Peyer's patch (tissue), 4 donors: ENCODE data around the gene PACS1. TPM values are rescaled to one million over a fixed set of nuclear protein-coding genes. Genes with fewer than 3 reads are reported as not detected.
A peak's percentile ranks its signal among the peaks of the same experiment; 100 is the strongest.

Source experiments
- DNase-seq, 3 donors: peaks; one replicate each; pipeline ENCODE4 v3.0.0-alpha.2; 2017 to 2019
- H3K27ac ChIP-seq, 4 donors: fragments of 200-600 bp; sonication (generic); one replicate each; pipeline ENCODE4 v1.5.1; 2016 to 2019
- H3K27me3 ChIP-seq, 2 donors: fragments of 200-600 bp; sonication (generic); one replicate each; pipeline ENCODE4 v1.5.1; 2019
- H3K36me3 ChIP-seq, 3 donors: fragments of 200-600 bp; sonication (generic); one replicate each; pipeline ENCODE4 v1.5.1; 2016 to 2019
- H3K4me1 ChIP-seq, 4 donors: fragments of 200-600 bp; sonication (generic); one replicate each; pipeline ENCODE4 v1.5.1; 2016 to 2019
- H3K4me3 ChIP-seq, 4 donors: fragments of 200-600 bp; sonication (generic); 1 replicate in 3 of 4; 2 replicates in 1 of 4; pipeline ENCODE4 v1.5.1; 2016 to 2019; ENCODE audit warnings: mild to moderate bottlenecking in 1 of 4
- H3K9me3 ChIP-seq, 4 donors: fragments of 200-600 bp; sonication (generic); one replicate each; pipeline ENCODE4 v1.5.1; 2016 to 2019; ENCODE audit warnings: mild to moderate bottlenecking in 1 of 4
- CTCF ChIP-seq, 6 experiments: fragments of 450-650 bp in 4 of 6; fragments of 200-600 bp in 2 of 6; sonication (generic) in 1 of 6; IDR thresholded peaks; one replicate each; pipeline ENCODE4 v1.5.1; 2017 to 2019; ENCODE audit warnings: antibody characterized with exemption in 6 of 6, mild to moderate bottlenecking in 3 of 6, moderate library complexity in 1 of 6
- POLR2A ChIP-seq, 2 donors: fragments of 450-650 bp; IDR thresholded peaks; one replicate each; pipeline ENCODE4 v1.5.1; 2017; ENCODE audit warnings: antibody characterized with exemption in 2 of 2, mild to moderate bottlenecking in 2 of 2, moderate library complexity in 2 of 2
- total RNA-seq, 4 donors: library from RNA; depleted of rRNA; stranded (reverse); fragments of >200 nt; gene quantifications; one replicate each; pipeline ENCODE4 v1.1.0, GENCODE V29; 2016

PACS1 gene
- total RNA-seq, 4 donors from 2014 or later = 10.3 to 52.0 (median 22.3) TPM

DNA sequence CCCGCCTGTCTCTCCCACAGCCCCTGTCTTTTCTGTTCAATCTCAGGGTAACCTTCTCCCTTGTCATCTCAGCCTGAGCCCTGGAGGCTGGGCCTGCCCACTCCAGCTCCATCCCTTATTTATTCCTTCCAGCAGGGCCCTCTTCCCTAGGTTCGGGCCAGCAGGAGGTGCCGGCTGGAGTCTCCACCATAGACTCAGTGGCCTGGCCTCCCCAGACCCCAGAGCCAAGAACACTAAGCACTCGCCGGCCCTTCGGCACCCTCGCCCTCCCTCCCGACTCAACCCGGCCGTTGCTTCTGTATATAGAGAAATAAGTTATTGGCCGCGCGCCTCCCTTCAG lies 196.9 kb downstream of the PACS1 start:
- Histone ChIP-seq H3K4me1 (peaks cover 0 to 33% (median 3%) of the 10 kb centered on the region in 4 donors), H3K9me3 (no peaks in the 10 kb centered on the region), H3K36me3 (peaks cover 0 to 26% (median 0%) of the 10 kb centered on the region in 3 donors), H3K4me3 (peak overlapping the region; percentile 78 to 94 (median 92)), H3K27me3 (no peaks in the 10 kb centered on the region), H3K27ac (peak overlapping the region; percentile 93 to 98 (median 96))
- no peak for TF ChIP-seq CTCF (IDR thresholded peaks at IDR 0.05)
- no peak for TF ChIP-seq POLR2A (IDR thresholded peaks at IDR 0.05)
- DNase-seq = no peak

- DNase-seq = peak; percentile 90 to 94 (median 94)
- Histone ChIP-seq H3K27me3 (no peaks in the 10 kb centered on the region), H3K4me1 (peaks cover 0 to 33% (median 3%) of the 10 kb centered on the region in 4 donors), H3K4me3 (peak overlapping the region; percentile 78 to 94 (median 92)), H3K36me3 (peaks cover 0 to 26% (median 0%) of the 10 kb centered on the region in 3 donors), H3K27ac (peak overlapping the region; percentile 93 to 98 (median 96)), H3K9me3 (no peaks in the 10 kb centered on the region)
- TF ChIP-seq POLR2A (IDR thresholded peaks at IDR 0.05) (no peak), CTCF (IDR thresholded peaks at IDR 0.05) (peak in 4 of 6 experiments; percentile 10 to 28 (median 24))
Measured at GRCh38 chr11:66267379-66268243, 197.5 kb downstream of the PACS1 start.

- peak within 1 kb of the TSS; percentile 93 to 98 (median 96) for H3K27ac ChIP-seq
- peak; percentile 99 to 100 (median 100) for DNase-seq
- H3K9me3 ChIP-seq = no peaks in the 10 kb centered on the region
- TF ChIP-seq POLR2A (IDR thresholded peaks at IDR 0.05) (peak; percentile 58 to 79), CTCF (IDR thresholded peaks at IDR 0.05) (no peak)
- peaks cover 0 to 27% (median 0%) of the 10 kb centered on the region in 3 donors for H3K36me3 ChIP-seq
- H3K4me3 ChIP-seq = peak within 1 kb of the TSS; percentile 78 to 94 (median 92)
- H3K27me3 ChIP-seq = no peaks in the 10 kb centered on the region
- peaks cover 0 to 41% (median 3%) of the 10 kb centered on the region in 4 donors for H3K4me1 ChIP-seq
Measured at GRCh38 chr11:66268244-66268951, 198.3 kb downstream of the PACS1 start, which contains the start of gene RAB1B. TSS of gene RAB1B (plus strand) at chr11:66268639. CDS start at chr11:66268680, 41 bp downstream.

- Histone ChIP-seq H3K27ac (peak overlapping the region; percentile 93 to 98 (median 96)), H3K27me3 (no peaks in the 10 kb centered on the region), H3K4me3 (peak overlapping the region; percentile 78 to 94 (median 92)), H3K36me3 (peaks cover 0 to 35% (median 0%) of the 10 kb centered on the region in 3 donors), H3K4me1 (peaks cover 0 to 42% (median 3%) of the 10 kb centered on the region in 4 donors), H3K9me3 (no peaks in the 10 kb centered on the region)
- TF ChIP-seq CTCF (IDR thresholded peaks at IDR 0.05) (peak in 2 of 6 experiments; percentile 5 to 11), POLR2A (IDR thresholded peaks at IDR 0.05) (no peak)
- DNase-seq = no peak
Measured at GRCh38 chr11:66268952-66269905, 199.2 kb downstream of the PACS1 start.

DNA sequence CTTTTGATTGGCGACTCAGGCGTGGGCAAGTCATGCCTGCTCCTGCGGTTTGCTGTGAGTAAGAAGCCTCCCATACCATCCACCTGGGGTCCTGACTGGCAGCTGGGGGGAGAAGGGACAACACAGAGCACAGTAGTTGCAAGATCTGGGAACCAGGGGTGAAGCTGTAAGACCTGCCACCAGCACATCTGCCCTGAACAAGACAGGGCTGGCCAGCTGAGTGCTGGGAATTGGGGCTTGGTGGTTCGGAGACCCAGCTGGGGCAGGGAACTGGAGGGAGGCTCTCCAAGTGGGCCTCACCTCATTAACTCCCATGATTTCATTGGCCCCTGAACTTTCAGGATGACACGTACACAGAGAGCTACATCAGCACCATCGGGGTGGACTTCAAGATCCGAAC lies 201.7 kb downstream of the PACS1 start:
- TF ChIP-seq CTCF (IDR thresholded peaks at IDR 0.05) = no peak
- no peak for TF ChIP-seq POLR2A (IDR thresholded peaks at IDR 0.05)
- Histone ChIP-seq H3K4me3 (no peak overlapping the region), H3K9me3 (no peaks in the 10 kb centered on the region), H3K4me1 (peaks cover 0 to 30% (median 3%) of the 10 kb centered on the region in 4 donors), H3K27ac (no peak overlapping the region), H3K36me3 (peaks cover 0 to 59% (median 0%) of the 10 kb centered on the region in 3 donors), H3K27me3 (no peaks in the 10 kb centered on the region)
- no peak for DNase-seq
